VCaP (cell line): ENCODE measurements around the gene MOXD1.

Source experiments
- H3K27ac ChIP-seq: fragments of 450-650 bp; 2 replicates; pipeline ENCODE4 v1.5.1; 2017
- CTCF ChIP-seq: fragments of 450-650 bp; conservative IDR thresholded peaks from 2 replicates; pipeline ENCODE4 v1.5.1; 2017; ENCODE audit warnings: mild to moderate bottlenecking, moderate library complexity

MOXD1 gene

GRCh38 chr6:132410830-132411229, 9.6 kb upstream of the MOXD1 start:
- TF ChIP-seq CTCF: no peak
- no peak overlapping the region for H3K27ac ChIP-seq

GRCh38 chr6:132405143-132405915, 4.1 kb upstream of the MOXD1 start:
- no peak overlapping the region for H3K27ac ChIP-seq
- no peak for TF ChIP-seq CTCF

- TF ChIP-seq CTCF: no peak
- no peak overlapping the region for H3K27ac ChIP-seq
Measured at GRCh38 chr6:132404736-132405135, 3.5 kb upstream of the MOXD1 start.

- no peak overlapping the region for H3K27ac ChIP-seq
- TF ChIP-seq CTCF: no peak
Measured at GRCh38 chr6:132404330-132404729, 3.1 kb upstream of the MOXD1 start.

- no peak for TF ChIP-seq CTCF
- H3K27ac ChIP-seq: no peak overlapping the region
Measured at GRCh38 chr6:132401618-132402285, 477 bp upstream of the MOXD1 start.

- no peak overlapping the region for H3K27ac ChIP-seq
- no peak for TF ChIP-seq CTCF
Measured at GRCh38 chr6:132400555-132400882, 756 bp downstream of the MOXD1 start.

GRCh38 chr6:132399376-132400074, 1.8 kb downstream of the MOXD1 start:
- H3K27ac ChIP-seq: no peak overlapping the region
- no peak for TF ChIP-seq CTCF
